Karpas-422 (cell line): Measurements from ENCODE around the gene KMT2D. TPM values are rescaled to one million over a fixed set of nuclear protein-coding genes. Genes with fewer than 3 reads are reported as not detected.
A peak's percentile ranks its signal among the peaks of the same experiment; 100 is the strongest.

Source experiments
- DNase-seq: peaks from one replicate; pipeline ENCODE4 v3.0.0-alpha.2; 2015
- H2AFZ ChIP-seq: fragments of 200-600 bp; sonication (generic); 2 replicates; pipeline ENCODE4 v1.6.1; 2014; ENCODE audit warnings: antibody characterized with exemption, low read length, mixed read lengths
- H3K27ac ChIP-seq: fragments of 200-600 bp; sonication (generic); 2 replicates; pipeline ENCODE4 v1.5.1; 2014; ENCODE audit warnings: mild to moderate bottlenecking, low read length, moderate library complexity
- H3K27me3 ChIP-seq: fragments of 200-600 bp; sonication (generic); 2 replicates; pipeline ENCODE4 v1.6.1; 2014; ENCODE audit warnings: low read length, mixed read lengths
- H3K36me3 ChIP-seq: fragments of 200-600 bp; sonication (generic); 2 replicates; pipeline ENCODE4 v1.6.1; 2014; ENCODE audit warnings: low read length, mixed read lengths; ENCODE audit not compliant: insufficient read depth
- H3K4me1 ChIP-seq: fragments of 200-600 bp; sonication (generic); 2 replicates; pipeline ENCODE4 v1.6.1; 2014; ENCODE audit warnings: mild to moderate bottlenecking, low read length, mixed read lengths
- H3K4me2 ChIP-seq: fragments of 200-600 bp; sonication (generic); 2 replicates; pipeline ENCODE4 v1.6.1; 2014; ENCODE audit warnings: low read length, low read depth, mild to moderate bottlenecking; ENCODE audit not compliant: poor library complexity, severe bottlenecking
- H3K4me3 ChIP-seq: fragments of 200-600 bp; sonication (generic); 2 replicates; pipeline ENCODE4 v1.5.1; 2014; ENCODE audit warnings: mild to moderate bottlenecking, antibody characterized with exemption, low read length, mixed read lengths
- H3K79me2 ChIP-seq: fragments of 200-600 bp; sonication (generic); 2 replicates; pipeline ENCODE4 v1.6.1; 2014; ENCODE audit warnings: mild to moderate bottlenecking, low read length, mixed read lengths
- H3K9ac ChIP-seq: fragments of 200-600 bp; sonication (generic); 2 replicates; pipeline ENCODE4 v1.6.0; 2014; ENCODE audit warnings: low read length
- H3K9me2 ChIP-seq: fragments of 200-600 bp; sonication (generic), shearing (Covaris generic); replicated peaks from 2 replicates; pipeline ENCODE4 v1.6.0; 2014; ENCODE audit warnings: mild to moderate bottlenecking, low read length, moderate library complexity; ENCODE audit not compliant: insufficient read depth
- H3K9me3 ChIP-seq: fragments of 300-700, 200-600 bp; sonication (generic); 2 replicates; pipeline ENCODE4 v1.6.1; 2014; ENCODE audit warnings: low read length, mixed read lengths
- H4K20me1 ChIP-seq: fragments of 200-600 bp; sonication (generic); 2 replicates; pipeline ENCODE4 v1.6.1; 2014; ENCODE audit warnings: mild to moderate bottlenecking, antibody characterized with exemption, low read length, low read depth; ENCODE audit not compliant: insufficient read depth
- total RNA-seq: library from RNA; depleted of rRNA; stranded (reverse); fragments of >200 nt; shearing (Covaris generic); gene quantifications from 2 replicates; pipeline ENCODE4 v1.2.3, GENCODE V29; 2014; ENCODE audit warnings: low replicate concordance

KMT2D gene
- total RNA-seq, 1 experiment from 2014 or later = 29.6 TPM

DNA sequence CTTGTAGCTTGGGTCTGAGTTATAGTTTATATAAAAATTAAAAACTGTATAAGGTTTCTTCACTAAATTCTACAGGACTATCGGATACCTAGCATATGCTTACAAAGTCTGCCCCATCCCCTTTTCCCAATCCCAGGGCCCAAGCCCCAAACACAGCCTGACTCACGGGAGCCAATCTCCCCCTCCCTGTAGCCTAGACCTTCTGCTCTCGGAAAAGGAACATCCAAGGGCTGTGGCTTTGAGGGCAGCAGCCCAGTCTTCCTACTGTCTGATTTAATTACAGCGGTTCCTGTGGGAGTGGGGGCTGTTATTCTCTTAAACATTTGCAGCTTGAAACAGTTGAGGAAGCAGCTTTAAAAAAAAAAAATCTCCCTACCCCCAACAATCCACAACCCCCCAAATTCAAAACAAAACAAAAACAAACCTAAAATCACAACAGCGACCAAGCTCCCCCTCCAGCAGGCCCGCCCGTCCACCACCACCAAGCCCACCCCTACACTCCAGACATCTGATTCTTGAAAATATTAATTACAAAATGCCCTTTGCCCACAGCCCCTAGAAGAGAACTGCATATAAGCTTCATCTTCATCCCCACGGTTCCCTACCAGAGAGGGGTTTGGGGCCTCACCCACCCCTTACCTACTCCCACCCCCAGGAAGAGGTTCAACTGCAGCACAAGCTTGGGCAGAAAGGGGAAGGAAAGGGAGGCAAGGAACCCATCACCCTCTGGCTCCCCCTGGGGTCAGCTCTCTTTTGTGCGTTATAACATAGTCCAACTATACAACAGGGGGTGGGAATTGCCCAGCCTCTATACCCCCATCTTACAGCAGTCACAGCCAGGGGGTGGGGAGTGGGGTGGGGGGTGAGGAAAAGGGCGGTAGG is 40.9 kb downstream of the KMT2D start:
- Histone ChIP-seq H3K27ac (peak overlapping the region; percentile 95), H3K4me1 (peaks cover 28% of the 10 kb centered on the region), H3K79me2 (peaks cover 32% of the 10 kb centered on the region), H3K9ac (peak overlapping the region; percentile 79), H3K27me3 (no peaks in the 10 kb centered on the region), H3K4me3 (peak overlapping the region; percentile 71), H4K20me1 (no peaks in the 10 kb centered on the region), H3K9me3 (no peaks in the 10 kb centered on the region), H2AFZ (no peak overlapping the region), H3K9me2 (no peaks in the 10 kb centered on the region), H3K36me3 (peaks cover 6% of the 10 kb centered on the region; the same call in 1 of the 2 replicates), H3K4me2 (peak overlapping the region; percentile 98)
- DNase-seq = peak; percentile 86

DNA sequence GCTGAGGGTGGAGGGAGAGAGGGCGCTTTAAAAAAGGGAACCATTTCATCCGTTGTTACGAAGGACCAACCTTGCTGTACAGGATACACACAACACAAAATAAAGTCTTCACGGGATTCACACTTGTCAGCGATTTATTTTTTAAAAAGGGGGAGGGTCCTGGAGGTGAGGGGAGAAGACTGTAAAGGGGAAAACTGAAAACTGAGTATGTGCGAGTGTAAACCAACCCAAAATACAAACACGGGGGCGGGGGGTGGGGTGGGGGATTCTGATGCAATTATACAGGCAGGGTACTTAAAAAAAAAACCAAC is 41.5 kb downstream of the KMT2D start:
- DNase-seq = no peak
- Histone ChIP-seq H3K9me3 (no peaks in the 10 kb centered on the region), H3K36me3 (peaks cover 6% of the 10 kb centered on the region; the same call in 1 of the 2 replicates), H3K27ac (peak overlapping the region; percentile 95), H3K4me2 (peak overlapping the region; percentile 98), H3K4me1 (peaks cover 28% of the 10 kb centered on the region), H3K4me3 (peak overlapping the region; percentile 71), H3K9me2 (no peaks in the 10 kb centered on the region), H3K9ac (peak overlapping the region; percentile 79), H3K79me2 (peaks cover 36% of the 10 kb centered on the region), H4K20me1 (no peaks in the 10 kb centered on the region), H2AFZ (peak overlapping the region; percentile 81; the same call in 1 of the 2 replicates), H3K27me3 (no peaks in the 10 kb centered on the region)

DNA sequence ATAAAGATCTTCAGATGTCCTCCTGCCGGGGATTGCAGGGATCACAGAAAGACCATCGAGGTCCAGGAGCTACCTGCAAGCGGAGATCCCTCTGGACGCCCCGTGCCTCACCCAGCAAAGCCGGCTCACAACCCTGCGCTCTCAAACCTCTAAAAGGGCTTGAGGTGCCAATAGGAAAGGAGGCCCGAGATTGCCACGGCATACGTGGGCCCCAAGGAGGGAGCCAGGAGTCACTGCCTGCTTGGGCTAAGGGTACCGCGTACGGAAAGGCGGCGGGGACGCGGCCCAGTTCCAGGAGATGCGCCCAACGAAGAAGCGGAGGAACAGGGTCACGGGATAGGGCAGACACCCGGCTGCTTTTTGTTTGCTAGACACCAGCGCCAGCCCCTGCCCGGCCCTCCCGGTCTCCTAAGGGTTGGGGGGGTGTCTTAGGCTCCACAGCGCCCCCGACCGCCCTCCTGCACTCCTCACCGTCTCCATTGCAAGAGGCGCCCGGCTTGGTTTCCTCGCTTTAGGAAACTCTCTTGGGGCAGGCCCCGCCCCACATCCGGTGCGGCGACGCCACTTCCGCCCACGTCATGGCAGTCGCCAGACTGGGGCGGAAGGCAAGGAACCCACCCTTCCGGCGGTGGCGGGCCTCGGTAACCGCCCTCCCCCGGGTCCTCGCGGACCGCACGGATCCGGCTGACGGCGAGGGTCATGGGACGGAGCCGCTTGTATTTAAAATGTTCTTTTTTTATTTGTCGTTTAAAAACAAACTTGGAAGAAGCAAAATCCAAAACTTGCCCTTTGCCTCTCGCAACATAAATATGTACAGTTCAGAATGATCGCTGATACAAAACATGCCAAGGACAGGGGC is 42.1 kb downstream of the KMT2D start, which contains the start of gene PRKAG1:
PRKAG1 (minus strand) TSS at position 516 of the 859 bp plus-strand sequence; CDS start at position 480, 36 bp downstream.
- Histone ChIP-seq H3K4me3 (peak within 1 kb of the TSS; percentile 71), H2AFZ (peak within 1 kb of the TSS; percentile 81; the same call in 1 of the 2 replicates), H3K79me2 (peaks cover 36% of the 10 kb centered on the region), H3K4me1 (peaks cover 28% of the 10 kb centered on the region), H3K4me2 (peak within 1 kb of the TSS; percentile 98), H3K27me3 (no peaks in the 10 kb centered on the region), H3K9me3 (no peaks in the 10 kb centered on the region), H3K36me3 (peaks cover 6% of the 10 kb centered on the region; the same call in 1 of the 2 replicates), H4K20me1 (no peaks in the 10 kb centered on the region), H3K9me2 (no peaks in the 10 kb centered on the region), H3K27ac (peak within 1 kb of the TSS; percentile 95), H3K9ac (peak within 1 kb of the TSS; percentile 79)
- peak; percentile 98 for DNase-seq

DNA sequence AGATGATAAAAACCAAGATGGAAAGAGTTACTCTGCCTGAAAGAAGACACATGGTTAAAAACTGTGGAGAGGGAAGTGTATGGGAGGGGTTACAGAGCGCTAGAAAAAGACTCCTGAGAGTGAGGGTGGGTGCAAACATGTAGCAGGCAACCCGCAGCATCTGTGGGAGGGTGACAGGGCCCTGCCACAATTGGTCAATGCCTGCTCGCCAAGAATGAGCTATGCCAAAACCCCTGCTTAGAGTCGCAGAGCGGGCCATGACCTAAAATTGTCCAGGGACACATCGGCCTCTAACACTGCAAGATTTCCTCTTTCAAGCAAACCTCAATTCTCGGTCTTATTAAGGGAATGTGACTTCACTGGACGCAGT is 42.7 kb downstream of the KMT2D start:
- DNase-seq = peak; percentile 66
- Histone ChIP-seq H4K20me1 (no peaks in the 10 kb centered on the region), H3K9me2 (no peaks in the 10 kb centered on the region), H3K4me2 (peak overlapping the region; percentile 98), H3K79me2 (peaks cover 36% of the 10 kb centered on the region), H2AFZ (no peak overlapping the region), H3K27me3 (no peaks in the 10 kb centered on the region), H3K4me1 (peaks cover 28% of the 10 kb centered on the region), H3K36me3 (peaks cover 6% of the 10 kb centered on the region; the same call in 1 of the 2 replicates), H3K9me3 (no peaks in the 10 kb centered on the region), H3K27ac (peak overlapping the region; percentile 95), H3K9ac (peak overlapping the region; percentile 79), H3K4me3 (peak overlapping the region; percentile 71)

DNA sequence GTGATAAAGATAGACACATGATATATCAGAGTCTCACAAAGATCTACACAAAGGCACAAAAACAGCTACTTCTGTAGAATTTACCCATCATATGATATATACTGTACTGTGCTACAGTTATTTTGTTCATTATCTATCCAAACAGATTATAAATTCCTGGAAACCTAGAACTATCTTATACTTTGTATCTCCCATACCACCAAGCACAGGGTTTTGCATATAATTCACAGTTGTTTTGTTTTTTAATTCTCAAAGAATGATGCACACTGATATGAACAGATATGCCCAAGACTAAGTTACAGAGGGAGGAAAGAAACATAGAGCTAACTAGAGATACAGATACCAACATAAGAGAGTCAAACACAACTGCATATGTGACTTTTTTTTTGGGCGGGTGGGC is 45.4 kb downstream of the KMT2D start:
- Histone ChIP-seq H3K27ac (no peak overlapping the region), H2AFZ (no peak overlapping the region), H3K4me2 (no peak overlapping the region), H3K9ac (no peak overlapping the region), H4K20me1 (no peaks in the 10 kb centered on the region), H3K27me3 (no peaks in the 10 kb centered on the region), H3K9me3 (no peaks in the 10 kb centered on the region), H3K9me2 (no peaks in the 10 kb centered on the region), H3K79me2 (peaks cover 36% of the 10 kb centered on the region), H3K36me3 (0 out of 2 replicates have a peak, but pooled peaks cover 3% of the 10 kb centered on the region), H3K4me3 (no peak overlapping the region), H3K4me1 (peaks cover 23% of the 10 kb centered on the region)
- DNase-seq = no peak

DNA sequence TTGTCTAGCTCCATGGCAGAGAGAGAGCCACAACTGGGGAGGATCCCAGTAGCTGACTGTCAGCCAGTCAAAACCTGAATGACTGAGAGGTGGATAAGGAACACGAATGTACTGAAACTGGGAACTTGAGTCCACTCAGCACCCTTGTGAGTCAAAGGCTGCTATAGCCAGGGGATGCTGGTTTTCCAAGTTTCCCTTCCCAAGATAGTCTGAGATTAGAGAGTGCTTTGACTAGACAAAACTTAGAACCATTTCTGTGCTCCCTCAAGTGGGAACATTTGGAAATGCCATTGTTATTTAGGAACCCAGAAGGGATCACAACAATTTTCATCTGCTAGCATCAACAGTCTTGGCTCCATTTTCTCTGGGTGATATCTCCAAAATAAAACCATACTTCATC is 46.0 kb downstream of the KMT2D start:
- no peak for DNase-seq
- no peak overlapping the region for H3K9ac ChIP-seq
- H3K4me1 ChIP-seq = peaks cover 18% of the 10 kb centered on the region
- no peak overlapping the region for H3K4me2 ChIP-seq
- H3K4me3 ChIP-seq = no peak overlapping the region
- H3K27ac ChIP-seq = no peak overlapping the region
- no peaks in the 10 kb centered on the region for H4K20me1 ChIP-seq
- H3K36me3 ChIP-seq = 0 out of 2 replicates have a peak, but pooled peaks cover 3% of the 10 kb centered on the region
- H3K9me2 ChIP-seq = no peaks in the 10 kb centered on the region
- H3K27me3 ChIP-seq = no peaks in the 10 kb centered on the region
- peaks cover 35% of the 10 kb centered on the region for H3K79me2 ChIP-seq
- no peaks in the 10 kb centered on the region for H3K9me3 ChIP-seq
- H2AFZ ChIP-seq = no peak overlapping the region

DNA sequence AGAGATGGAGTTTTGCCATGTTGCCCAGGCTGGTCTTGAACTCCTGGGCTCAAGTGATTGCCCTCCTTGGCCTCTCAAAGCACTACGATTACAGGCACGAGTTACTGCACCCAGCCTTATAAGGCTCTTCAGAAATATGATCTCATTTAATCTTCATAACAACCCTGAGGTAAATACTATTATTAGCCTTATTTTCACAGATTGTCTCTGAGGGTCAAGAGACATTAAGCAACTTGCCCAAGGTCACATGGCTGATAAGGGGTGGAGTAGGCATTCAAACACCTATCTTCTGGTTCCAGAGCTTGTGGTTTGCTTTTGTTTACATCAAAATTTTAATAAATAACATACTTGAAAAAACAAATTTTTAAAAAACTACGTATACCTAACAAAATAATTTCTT is 47.2 kb downstream of the KMT2D start:
- Histone ChIP-seq H3K4me2 (no peak overlapping the region), H3K9ac (no peak overlapping the region), H3K36me3 (0 out of 2 replicates have a peak, but pooled peaks cover 3% of the 10 kb centered on the region), H3K27ac (no peak overlapping the region), H2AFZ (no peak overlapping the region), H4K20me1 (no peaks in the 10 kb centered on the region), H3K79me2 (peaks cover 34% of the 10 kb centered on the region), H3K4me3 (no peak overlapping the region), H3K27me3 (no peaks in the 10 kb centered on the region), H3K4me1 (peaks cover 10% of the 10 kb centered on the region), H3K9me3 (no peaks in the 10 kb centered on the region), H3K9me2 (no peaks in the 10 kb centered on the region)
- DNase-seq = no peak

DNA sequence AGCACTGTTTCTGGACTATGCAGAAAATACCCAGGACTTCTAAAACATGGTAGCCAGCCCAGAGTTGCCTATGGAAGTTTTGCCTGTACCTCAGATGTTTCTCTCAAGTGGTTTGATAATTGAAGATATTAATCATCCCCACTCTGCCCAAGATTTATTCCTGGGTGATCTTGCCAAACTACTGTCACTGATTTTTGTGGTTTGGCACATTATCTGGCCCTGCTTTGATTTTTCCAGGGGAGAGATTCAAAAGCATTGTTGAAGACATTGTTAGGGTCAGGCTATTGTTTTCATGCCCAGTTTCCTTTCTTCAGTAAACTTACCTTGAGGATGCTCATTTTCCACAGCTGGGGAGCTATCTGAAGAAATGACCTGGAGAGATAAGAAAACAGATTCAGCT is 47.9 kb downstream of the KMT2D start:
- Histone ChIP-seq H3K9me2 (no peaks in the 10 kb centered on the region), H3K9ac (no peak overlapping the region), H3K27me3 (no peaks in the 10 kb centered on the region), H3K4me3 (no peak overlapping the region), H2AFZ (no peak overlapping the region), H3K79me2 (peaks cover 29% of the 10 kb centered on the region), H3K4me1 (peaks cover 9% of the 10 kb centered on the region), H4K20me1 (no peaks in the 10 kb centered on the region), H3K36me3 (0 out of 2 replicates have a peak, but pooled peaks cover 3% of the 10 kb centered on the region), H3K9me3 (no peaks in the 10 kb centered on the region), H3K4me2 (no peak overlapping the region), H3K27ac (no peak overlapping the region)
- DNase-seq = no peak
